T-helper 2 cell treated with Interferon-gamma antibody and Interleukin-4, amounts not matched to agents 5 μg/mL and 100 μg/mL, for 36 hours (primary cell): ENCODE data around the gene TRAF2.

Experiments used
- DNase-seq: peaks from one replicate; pipeline ENCODE4 v3.0.0; 2021; ENCODE audit warnings: low spot score
- H3K27ac Mint-ChIP-seq: one replicate; pipeline ENCODE4 v1.8.0; 2021; ENCODE audit warnings: mild to moderate bottlenecking, mixed read lengths
- H3K27me3 Mint-ChIP-seq: one replicate; pipeline ENCODE4 v1.8.0; 2021; ENCODE audit warnings: low read depth, mixed read lengths
- H3K36me3 Mint-ChIP-seq: one replicate; pipeline ENCODE4 v1.8.0; 2021; ENCODE audit warnings: low read depth, mixed read lengths
- H3K4me1 Mint-ChIP-seq: one replicate; pipeline ENCODE4 v1.8.0; 2021; ENCODE audit warnings: low read depth, mixed read lengths
- H3K4me3 Mint-ChIP-seq: one replicate; pipeline ENCODE4 v1.8.0; 2022; ENCODE audit warnings: mild to moderate bottlenecking, moderate library complexity, mixed read lengths
- H3K9me3 Mint-ChIP-seq: one replicate; pipeline ENCODE4 v1.8.0; 2021; ENCODE audit warnings: mixed read lengths

The TRAF2 gene

DNA sequence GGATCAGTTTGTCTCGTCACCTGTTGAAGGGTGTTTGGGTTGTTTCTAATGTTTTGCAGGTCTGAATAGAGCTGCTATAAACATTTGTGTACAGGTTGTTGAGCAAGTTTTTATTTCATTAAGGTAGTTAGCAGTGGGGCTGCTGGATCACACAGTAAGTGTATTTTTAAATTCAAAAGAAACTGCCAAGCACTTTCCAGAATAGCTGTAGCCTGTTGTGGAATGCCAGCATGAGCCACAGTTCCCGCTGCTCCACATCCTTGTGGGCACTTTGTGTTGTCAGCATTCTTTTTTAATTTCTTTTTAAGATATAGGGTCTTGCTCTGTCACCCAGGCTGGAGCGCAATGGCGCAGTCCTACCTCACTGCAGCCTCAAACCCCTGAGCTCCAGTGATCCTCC is 43.7 kb downstream of the TRAF2 start:
- no peak overlapping the region for H3K4me3 Mint-ChIP-seq
- no peaks in the 10 kb centered on the region for H3K27me3 Mint-ChIP-seq
- no peaks in the 10 kb centered on the region for H3K9me3 Mint-ChIP-seq
- H3K36me3 Mint-ChIP-seq = peaks cover 37% of the 10 kb centered on the region
- no peak for DNase-seq
- H3K27ac Mint-ChIP-seq = no peak overlapping the region
- peaks cover 2% of the 10 kb centered on the region for H3K4me1 Mint-ChIP-seq

DNA sequence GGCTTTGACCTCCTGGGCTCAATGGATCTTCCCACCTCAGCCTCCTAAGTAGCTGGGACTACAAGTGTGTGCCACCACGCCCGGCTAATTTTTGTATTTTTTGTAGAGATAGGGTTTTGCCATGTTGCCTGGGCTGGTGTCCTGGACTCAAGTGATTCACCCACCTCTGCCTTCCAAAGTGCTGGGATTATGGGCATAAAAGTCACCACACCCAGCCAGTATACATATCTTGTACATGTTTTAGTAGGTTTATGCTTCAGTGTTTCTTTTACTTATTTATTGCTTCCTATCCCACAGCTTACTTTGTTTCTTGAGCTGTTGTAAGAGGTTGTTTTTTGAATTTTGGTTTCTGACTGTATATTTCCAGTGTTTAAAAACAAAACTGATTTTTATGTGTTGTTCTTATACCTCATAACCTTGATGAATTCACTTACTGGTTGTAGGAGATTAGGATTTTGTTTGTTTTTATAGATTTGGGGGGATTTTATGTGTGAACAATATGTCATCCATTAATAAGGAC is 45.4 kb downstream of the TRAF2 start:
- peaks cover 35% of the 10 kb centered on the region for H3K36me3 Mint-ChIP-seq

DNA sequence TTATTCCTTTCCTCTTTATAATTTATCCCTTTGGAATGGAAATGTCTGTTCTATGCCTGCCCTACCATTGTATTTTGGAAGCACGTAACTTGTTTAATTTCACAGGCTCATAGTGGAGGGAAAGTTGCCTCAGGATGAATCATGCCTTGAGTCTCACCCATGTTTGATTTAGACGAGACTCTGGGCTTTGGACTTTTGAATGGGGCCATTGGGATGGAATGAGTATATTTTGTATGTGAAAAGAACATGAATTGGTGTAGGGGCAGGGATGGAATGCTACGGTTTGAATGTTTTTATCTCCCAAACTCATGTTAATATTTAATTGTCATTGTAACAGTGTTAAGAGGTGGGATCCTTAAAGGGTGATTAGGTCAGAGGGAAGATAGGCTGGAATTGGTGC is 48.0 kb downstream of the TRAF2 start:
- no peak for DNase-seq
- H3K36me3 Mint-ChIP-seq = peaks cover 33% of the 10 kb centered on the region

More for the DNA sequence above, 45.4 kb downstream of the TRAF2 start:
- Mint-ChIP-seq H3K27me3 (no peaks in the 10 kb centered on the region), H3K4me1 (peaks cover 2% of the 10 kb centered on the region), H3K9me3 (no peaks in the 10 kb centered on the region), H3K27ac (no peak overlapping the region), H3K4me3 (no peak overlapping the region)
- DNase-seq = no peak

DNA sequence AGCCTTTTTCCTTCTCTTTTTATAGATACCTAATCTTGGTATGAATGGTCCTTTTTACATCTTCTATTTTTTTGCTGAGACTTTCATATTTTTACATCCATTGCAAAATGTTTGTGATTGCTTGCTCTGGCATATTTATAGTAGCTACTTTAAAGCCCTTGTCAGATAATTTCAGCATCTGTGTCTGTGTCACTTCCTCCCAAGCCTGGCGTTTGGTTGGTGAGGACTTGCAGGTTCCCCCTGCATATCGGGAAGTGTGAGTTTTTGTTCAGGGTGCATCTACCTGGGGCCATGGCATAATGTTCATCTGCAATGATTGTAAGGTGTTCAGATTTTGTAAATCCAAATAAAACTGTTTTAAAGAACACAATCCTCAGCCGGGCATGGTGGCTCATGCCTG is 49.3 kb downstream of the TRAF2 start:
- peaks cover 4% of the 10 kb centered on the region for H3K4me1 Mint-ChIP-seq
- H3K27me3 Mint-ChIP-seq = no peaks in the 10 kb centered on the region
- H3K4me3 Mint-ChIP-seq = no peak overlapping the region
- H3K27ac Mint-ChIP-seq = no peak overlapping the region
- peaks cover 36% of the 10 kb centered on the region for H3K36me3 Mint-ChIP-seq
- no peaks in the 10 kb centered on the region for H3K9me3 Mint-ChIP-seq
- DNase-seq = no peak

More for the DNA sequence above, 48.0 kb downstream of the TRAF2 start:
- Mint-ChIP-seq H3K9me3 (no peaks in the 10 kb centered on the region), H3K4me1 (peaks cover 4% of the 10 kb centered on the region), H3K27ac (no peak overlapping the region), H3K27me3 (no peaks in the 10 kb centered on the region), H3K4me3 (no peak overlapping the region)

DNA sequence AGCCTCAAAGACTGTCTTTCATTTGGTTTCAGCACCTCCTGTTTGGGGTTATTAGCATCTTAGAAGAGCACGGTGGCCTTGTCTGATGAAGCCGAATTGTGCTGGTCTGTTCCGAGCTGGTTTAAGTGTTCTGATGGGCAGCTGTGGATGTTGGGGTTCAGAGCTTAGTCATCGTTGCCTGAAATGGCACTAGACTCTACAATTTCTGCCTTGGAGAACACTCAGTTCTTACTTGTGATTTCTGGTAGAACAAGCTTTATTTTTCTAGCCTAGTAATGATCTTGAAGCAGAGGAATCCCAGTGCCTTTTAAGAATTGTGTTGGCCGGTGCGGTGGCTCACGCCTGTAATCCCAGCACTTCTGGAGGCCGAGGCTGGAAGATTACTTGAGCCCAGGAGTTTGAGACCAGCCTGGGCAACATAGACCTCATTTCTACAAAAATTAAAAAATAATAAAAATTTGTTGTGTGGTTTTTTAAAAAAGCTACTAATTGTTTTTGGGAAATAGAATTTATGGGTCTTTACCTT is 50.4 kb downstream of the TRAF2 start:
- H3K9me3 Mint-ChIP-seq = no peaks in the 10 kb centered on the region
- no peaks in the 10 kb centered on the region for H3K27me3 Mint-ChIP-seq
- peaks cover 4% of the 10 kb centered on the region for H3K4me1 Mint-ChIP-seq
- peaks cover 36% of the 10 kb centered on the region for H3K36me3 Mint-ChIP-seq
- no peak for DNase-seq
- H3K4me3 Mint-ChIP-seq = no peak overlapping the region
- no peak overlapping the region for H3K27ac Mint-ChIP-seq

DNA sequence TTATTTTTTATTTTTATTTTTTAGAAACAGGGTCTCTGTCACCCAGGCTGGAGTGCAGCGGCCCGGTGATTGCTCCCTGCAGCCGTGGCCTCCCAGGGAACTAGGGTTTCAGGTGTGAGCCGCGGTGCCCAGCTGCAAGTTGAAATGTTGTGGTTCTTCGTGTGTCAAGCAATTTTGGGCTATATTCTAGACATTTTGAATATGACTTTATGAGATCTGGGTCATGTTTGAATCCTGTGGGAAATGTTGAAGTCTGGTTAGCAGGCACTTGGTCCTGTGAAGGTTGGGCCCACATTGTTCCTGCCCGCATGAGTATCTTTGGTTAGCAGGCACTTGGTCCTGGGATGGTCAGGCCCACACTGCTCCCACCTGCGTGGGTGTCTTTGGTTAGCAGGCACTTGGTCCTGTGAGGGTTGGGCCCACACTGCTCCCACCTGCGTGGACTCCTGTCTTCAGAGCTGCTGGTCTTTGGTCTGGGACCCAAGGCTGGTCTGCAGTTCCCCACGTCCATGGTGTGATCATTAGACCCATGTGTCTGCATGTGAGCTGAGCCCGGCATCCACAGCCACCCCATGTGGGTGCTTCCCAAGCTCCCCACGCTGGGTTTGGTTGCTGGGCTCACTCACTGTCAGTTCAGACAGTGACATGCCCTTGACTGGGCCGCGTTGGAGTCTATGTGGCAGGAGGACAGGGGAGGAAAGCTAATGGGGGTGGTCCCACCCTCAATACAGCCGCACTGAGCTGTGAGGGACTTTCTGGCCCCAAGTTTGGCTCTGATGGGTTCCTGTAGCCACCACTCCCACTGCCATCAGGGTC is 51.1 kb downstream of the TRAF2 start:
- peaks cover 4% of the 10 kb centered on the region for H3K4me1 Mint-ChIP-seq
- H3K27me3 Mint-ChIP-seq = no peaks in the 10 kb centered on the region
- H3K36me3 Mint-ChIP-seq = peaks cover 35% of the 10 kb centered on the region
- no peaks in the 10 kb centered on the region for H3K9me3 Mint-ChIP-seq
- H3K4me3 Mint-ChIP-seq = no peak overlapping the region
- H3K27ac Mint-ChIP-seq = no peak overlapping the region
- no peak for DNase-seq

DNA sequence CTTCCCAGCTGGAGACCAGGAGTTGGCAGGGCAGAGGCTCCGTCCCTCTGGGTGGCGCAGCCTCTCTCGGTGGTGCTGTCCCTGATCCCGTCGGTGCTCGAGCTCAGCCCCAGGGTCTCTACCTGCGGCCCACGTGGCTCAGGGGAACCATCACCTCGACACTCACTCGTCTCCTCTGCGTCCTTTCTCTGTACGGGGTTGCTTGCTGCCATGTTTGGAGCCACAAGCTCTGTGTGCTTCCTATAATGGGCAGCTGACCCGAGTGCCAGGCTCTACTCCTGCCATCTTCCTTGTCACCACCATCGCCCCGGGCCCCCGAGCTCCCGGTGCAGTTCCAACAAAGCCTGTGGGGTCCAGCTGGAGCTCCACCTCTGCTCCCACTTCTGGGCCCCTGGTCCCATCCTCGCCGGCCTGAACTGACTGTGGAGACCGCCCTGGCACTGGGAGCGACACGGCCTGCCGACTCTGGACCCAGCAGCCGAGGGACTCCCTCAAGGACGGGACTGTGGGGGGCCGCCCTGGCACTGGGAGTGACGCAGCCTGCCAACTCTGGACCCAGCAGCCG is 53.2 kb downstream of the TRAF2 start:
- no peaks in the 10 kb centered on the region for H3K9me3 Mint-ChIP-seq
- H3K27ac Mint-ChIP-seq = no peak overlapping the region
- DNase-seq = no peak
- peaks cover 4% of the 10 kb centered on the region for H3K4me1 Mint-ChIP-seq
- H3K27me3 Mint-ChIP-seq = no peaks in the 10 kb centered on the region
- H3K36me3 Mint-ChIP-seq = peaks cover 28% of the 10 kb centered on the region
- H3K4me3 Mint-ChIP-seq = no peak overlapping the region

DNA sequence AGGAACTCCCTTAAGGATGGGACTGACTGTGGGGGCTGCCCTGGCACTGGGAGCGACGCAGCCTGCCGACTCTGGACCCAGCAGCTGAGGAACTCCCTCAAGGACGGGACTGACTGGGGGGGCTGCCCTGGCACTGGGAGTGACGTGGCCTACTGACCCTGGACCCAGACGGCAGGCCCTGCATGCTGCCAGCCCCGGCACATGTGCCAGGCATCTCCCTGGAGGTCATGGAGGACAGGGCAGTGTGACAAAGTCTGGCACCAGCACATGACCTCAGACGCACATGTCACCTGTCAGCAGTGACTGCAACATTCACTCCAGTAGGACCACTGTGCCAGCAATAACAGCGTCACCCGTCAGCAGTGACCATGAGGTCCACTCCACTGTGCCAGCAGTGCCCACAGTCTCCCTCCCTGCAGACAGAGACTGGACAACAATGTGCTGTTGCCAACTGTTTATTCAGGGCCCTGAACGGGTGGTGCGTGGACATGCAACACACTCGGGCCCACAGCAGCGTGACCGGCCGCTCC is 53.7 kb downstream of the TRAF2 start:
- H3K36me3 Mint-ChIP-seq = peaks cover 28% of the 10 kb centered on the region
- no peaks in the 10 kb centered on the region for H3K9me3 Mint-ChIP-seq
- DNase-seq = no peak
- no peak overlapping the region for H3K27ac Mint-ChIP-seq
- H3K4me3 Mint-ChIP-seq = no peak overlapping the region
- no peaks in the 10 kb centered on the region for H3K27me3 Mint-ChIP-seq
- peaks cover 7% of the 10 kb centered on the region for H3K4me1 Mint-ChIP-seq

DNA sequence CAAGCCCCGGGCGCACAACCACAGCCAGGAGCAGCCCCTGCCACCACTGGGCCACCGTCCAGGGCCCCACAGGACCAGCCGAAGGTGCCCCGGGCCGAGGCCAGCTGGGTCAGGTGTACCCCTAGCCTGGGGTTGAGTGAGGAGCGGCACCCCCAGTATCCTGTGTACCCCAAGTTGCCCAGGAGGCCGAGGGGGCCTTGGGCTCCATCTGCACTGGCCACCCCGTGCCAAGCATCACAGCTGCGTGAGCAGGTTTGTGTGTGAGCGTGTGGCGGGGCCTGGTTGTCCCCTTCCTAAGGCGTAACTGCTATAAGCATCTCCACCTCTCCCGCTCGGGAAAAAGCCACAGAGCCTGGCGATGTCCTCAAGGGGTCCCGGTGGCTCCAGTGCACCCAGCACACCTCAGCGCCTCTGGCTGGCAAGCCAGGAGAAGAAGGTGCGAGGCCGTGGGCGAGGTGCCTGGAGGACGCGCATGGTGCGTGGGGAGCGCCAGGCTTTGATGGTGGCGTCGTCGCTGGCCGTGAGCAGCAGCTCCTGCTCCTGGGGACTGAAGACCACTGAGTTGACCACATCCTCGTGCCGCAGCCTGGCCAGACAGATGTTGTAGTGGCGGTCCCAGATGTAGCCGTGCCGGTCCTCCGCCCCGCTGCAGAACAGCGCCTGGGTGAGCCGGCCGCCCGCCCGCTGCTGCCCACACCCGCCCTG is 54.4 kb downstream of the TRAF2 start:
- peaks cover 28% of the 10 kb centered on the region for H3K36me3 Mint-ChIP-seq
- no peak for DNase-seq
- H3K4me1 Mint-ChIP-seq = peaks cover 7% of the 10 kb centered on the region
- no peaks in the 10 kb centered on the region for H3K27me3 Mint-ChIP-seq
- H3K4me3 Mint-ChIP-seq = no peak overlapping the region
- no peak overlapping the region for H3K27ac Mint-ChIP-seq
- no peaks in the 10 kb centered on the region for H3K9me3 Mint-ChIP-seq

DNA sequence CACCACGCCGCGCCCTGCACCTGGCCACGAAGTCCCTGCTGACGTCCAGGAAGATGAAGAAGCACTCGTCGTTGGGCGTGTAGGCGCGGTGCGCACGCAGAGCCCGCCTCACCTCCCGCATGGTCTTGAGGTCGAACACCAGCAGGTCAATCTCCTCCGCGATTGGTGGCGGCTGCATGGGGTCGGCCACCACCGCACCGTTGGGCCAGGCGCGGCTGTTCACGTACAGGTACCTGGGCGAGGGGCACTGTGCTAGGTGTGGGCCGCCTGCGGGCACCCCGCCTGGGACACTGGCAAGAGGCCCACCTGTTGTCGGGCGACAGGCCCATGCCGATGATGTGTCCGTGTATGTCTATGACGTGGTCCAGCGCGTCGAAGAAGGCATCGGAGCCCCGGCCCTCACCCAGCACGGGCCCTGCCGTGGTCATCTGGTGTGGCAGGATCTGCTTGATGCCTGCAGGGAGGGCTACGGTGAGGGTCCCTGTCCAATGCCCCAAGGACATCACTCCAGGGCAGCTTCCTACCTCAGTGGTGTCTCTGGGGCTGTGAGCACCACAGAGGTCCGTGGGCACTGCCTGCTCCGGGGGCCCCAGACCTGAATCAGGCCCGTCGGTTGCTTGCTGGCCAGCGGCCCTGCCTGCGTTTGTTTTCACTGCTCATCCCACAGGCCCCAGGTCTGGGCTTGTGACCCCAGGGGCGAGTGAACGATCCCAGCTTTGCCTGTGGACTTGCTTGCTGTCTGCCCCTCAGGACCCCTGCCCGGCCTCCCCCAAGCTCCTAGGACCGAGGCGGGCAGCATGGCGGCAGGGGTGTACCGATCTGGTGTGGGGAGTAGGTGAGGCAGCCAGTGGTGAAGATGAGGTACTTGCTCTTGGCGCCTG is 55.2 kb downstream of the TRAF2 start:
- H3K9me3 Mint-ChIP-seq = no peaks in the 10 kb centered on the region
- no peak for DNase-seq
- H3K27me3 Mint-ChIP-seq = no peaks in the 10 kb centered on the region
- H3K4me3 Mint-ChIP-seq = no peak overlapping the region
- H3K27ac Mint-ChIP-seq = no peak overlapping the region
- peaks cover 7% of the 10 kb centered on the region for H3K4me1 Mint-ChIP-seq
- peaks cover 28% of the 10 kb centered on the region for H3K36me3 Mint-ChIP-seq

DNA sequence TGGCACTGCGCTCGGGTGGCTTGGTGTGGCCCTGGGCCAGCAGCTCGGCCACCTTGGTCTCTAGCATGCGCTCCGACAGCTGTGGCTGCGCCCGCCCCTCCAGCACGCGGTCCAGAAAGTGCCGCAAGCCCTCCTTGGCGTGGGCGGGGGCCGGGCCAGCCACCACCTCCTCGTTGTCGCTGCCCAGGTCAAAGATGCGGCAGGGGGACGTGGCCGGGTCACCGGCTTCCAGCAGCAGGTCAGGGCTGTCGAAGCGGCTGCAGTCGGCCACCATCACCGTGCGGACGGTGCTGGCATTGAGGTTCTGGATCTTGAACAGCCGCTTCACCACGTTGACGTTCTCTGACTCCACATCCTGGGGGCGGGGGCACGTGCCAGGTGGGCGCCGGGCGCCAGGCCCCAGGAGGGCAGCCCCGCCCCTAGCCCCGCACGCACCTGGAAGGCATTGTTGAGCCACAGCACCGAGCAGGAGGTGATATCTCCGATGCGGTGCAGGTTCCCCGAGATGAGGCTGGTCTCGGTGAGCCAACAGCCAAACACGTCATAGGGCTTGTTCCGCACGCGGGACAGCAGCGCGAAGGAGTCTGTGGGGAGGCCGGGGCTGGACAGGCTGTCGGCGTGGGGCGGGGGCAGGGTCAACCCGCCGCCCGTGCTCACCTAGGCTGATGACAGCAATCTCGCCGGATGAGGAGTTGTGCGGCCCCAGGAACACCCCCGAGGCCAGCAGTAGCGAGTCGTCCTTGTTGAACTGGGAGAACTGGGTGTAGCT is 56.0 kb downstream of the TRAF2 start:
- peak overlapping the region; percentile 79 for H3K4me3 Mint-ChIP-seq
- H3K4me1 Mint-ChIP-seq = peaks cover 7% of the 10 kb centered on the region
- H3K27me3 Mint-ChIP-seq = no peaks in the 10 kb centered on the region
- peaks cover 24% of the 10 kb centered on the region for H3K36me3 Mint-ChIP-seq
- no peak overlapping the region for H3K27ac Mint-ChIP-seq
- no peak for DNase-seq
- no peaks in the 10 kb centered on the region for H3K9me3 Mint-ChIP-seq

DNA sequence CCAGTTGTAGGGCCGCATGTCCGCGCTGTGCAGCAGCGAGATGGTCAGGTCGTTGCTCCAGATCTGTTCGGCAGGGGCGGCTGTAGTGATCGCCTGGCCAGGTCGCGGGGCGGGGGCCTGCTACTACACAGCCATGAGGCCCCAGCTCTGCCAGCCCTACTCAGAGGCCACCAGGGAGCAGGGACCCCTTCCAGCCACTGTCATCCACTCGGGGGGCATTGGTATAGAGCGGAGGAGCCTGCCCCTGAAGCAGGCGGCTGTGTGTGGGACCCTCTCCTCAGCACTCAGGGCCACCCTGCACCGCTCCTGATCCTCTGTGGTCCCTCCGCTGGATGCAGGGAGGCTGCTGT is 56.5 kb downstream of the TRAF2 start:
- no peaks in the 10 kb centered on the region for H3K27me3 Mint-ChIP-seq
- H3K4me1 Mint-ChIP-seq = peaks cover 7% of the 10 kb centered on the region
- peaks cover 21% of the 10 kb centered on the region for H3K36me3 Mint-ChIP-seq
- H3K27ac Mint-ChIP-seq = no peak overlapping the region
- H3K4me3 Mint-ChIP-seq = peak overlapping the region; percentile 79
- H3K9me3 Mint-ChIP-seq = no peaks in the 10 kb centered on the region
- no peak for DNase-seq
